GM12801 (cell line): ENCODE measurements around the gene RIPK1.

Experiments used
- TF ChIP-seq, protein P1 (sequence below): IDR thresholded peaks from one replicate; pipeline ENCODE4 v1.5.1; 2011; ENCODE audit warnings: control low read depth; ENCODE audit not compliant: insufficient read length; ENCODE audit errors: extremely low read depth

The RIPK1 gene

GRCh38 chr6:3057063-3057770, 11.1 kb upstream of the RIPK1 start:
- TF ChIP-seq, protein P1, sequence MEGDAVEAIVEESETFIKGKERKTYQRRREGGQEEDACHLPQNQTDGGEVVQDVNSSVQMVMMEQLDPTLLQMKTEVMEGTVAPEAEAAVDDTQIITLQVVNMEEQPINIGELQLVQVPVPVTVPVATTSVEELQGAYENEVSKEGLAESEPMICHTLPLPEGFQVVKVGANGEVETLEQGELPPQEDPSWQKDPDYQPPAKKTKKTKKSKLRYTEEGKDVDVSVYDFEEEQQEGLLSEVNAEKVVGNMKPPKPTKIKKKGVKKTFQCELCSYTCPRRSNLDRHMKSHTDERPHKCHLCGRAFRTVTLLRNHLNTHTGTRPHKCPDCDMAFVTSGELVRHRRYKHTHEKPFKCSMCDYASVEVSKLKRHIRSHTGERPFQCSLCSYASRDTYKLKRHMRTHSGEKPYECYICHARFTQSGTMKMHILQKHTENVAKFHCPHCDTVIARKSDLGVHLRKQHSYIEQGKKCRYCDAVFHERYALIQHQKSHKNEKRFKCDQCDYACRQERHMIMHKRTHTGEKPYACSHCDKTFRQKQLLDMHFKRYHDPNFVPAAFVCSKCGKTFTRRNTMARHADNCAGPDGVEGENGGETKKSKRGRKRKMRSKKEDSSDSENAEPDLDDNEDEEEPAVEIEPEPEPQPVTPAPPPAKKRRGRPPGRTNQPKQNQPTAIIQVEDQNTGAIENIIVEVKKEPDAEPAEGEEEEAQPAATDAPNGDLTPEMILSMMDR: no peak

- TF ChIP-seq, protein P1: no peak
These were observed 9.3 kb upstream of the RIPK1 start for GRCh38 chr6:3058957-3059356.

- TF ChIP-seq, protein P1: no peak
These were observed 6.8 kb upstream of the RIPK1 start for GRCh38 chr6:3061501-3061941.

DNA sequence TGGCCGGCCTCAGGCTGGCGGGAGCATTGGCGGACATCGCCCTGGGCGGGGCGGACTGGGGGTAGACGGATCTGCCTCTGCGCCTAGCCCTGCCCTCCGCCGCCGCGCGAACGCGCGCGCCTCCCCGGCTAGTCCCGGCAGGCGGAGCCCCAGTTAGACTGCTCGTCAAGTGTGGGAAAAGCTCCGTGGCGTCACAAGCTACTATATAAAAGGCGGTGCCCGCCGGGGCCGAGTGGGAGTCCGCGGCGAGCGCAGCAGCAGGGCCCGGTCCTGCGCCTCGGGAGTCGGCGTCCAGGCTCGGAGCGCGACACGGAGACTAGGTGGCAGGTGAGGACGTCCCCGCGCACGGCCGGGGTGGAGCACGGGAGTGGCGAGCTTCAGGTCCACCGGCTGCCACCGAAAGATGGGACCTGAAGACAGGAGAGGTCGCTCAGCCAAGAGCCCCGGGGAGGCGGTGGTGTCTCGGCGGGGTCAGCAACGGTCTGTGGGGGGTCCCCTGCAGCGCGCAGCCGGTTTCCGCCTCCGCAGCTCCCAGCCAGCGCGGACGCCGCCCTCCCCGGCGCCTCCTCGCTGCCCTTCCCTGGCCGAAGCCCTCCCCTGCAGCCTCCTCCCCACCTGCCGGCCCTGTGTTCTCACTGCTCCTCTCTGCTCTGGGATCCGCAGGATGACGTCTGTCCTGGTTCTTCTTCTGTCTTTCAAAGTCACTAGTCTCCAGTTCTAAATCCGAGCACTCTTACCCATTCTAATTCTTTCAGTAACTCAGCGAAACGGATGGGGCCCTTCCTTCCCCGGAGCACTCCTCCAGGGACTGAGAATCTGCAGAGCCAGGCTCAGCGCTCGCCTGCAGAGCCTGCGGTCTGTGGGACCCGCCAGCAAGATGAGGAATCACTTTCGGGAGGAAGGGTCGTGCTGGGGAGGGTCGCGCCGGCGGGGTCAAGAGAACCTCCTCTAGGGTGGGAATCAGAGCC, 4.3 kb upstream of the RIPK1 start:
- TF ChIP-seq, protein P1: no peak

- TF ChIP-seq, protein P1: no peak
These were observed 3.3 kb downstream of the RIPK1 start for GRCh38 chr6:3071568-3071967.

GRCh38 chr6:3072798-3073197, 4.5 kb downstream of the RIPK1 start:
- TF ChIP-seq, protein P1: no peak

GRCh38 chr6:3073382-3073781, 5.1 kb downstream of the RIPK1 start:
- TF ChIP-seq, protein P1: no peak
